Mucosa of stomach (tissue), 1 donor: Measurements from ENCODE around the gene SPNS3.

Experiments used
- H3K27me3 ChIP-seq: one replicate; pipeline ENCODE4 v1.7.0; 2013; ENCODE audit warnings: mild to moderate bottlenecking, low read length; ENCODE audit not compliant: control insufficient read depth, insufficient read depth
- H3K36me3 ChIP-seq: one replicate; pipeline ENCODE4 v1.7.0; 2013; ENCODE audit warnings: low read length; ENCODE audit not compliant: control insufficient read depth, insufficient read depth
- H3K4me1 ChIP-seq: one replicate; pipeline ENCODE4 v1.7.0; 2013; ENCODE audit warnings: mild to moderate bottlenecking, low read length; ENCODE audit not compliant: control insufficient read depth, insufficient read depth
- H3K4me3 ChIP-seq: one replicate; pipeline ENCODE4 v1.7.0; 2013; ENCODE audit warnings: low read length
- H3K9ac ChIP-seq: one replicate; pipeline ENCODE4 v1.7.0; 2013; ENCODE audit warnings: mild to moderate bottlenecking, low read length, moderate library complexity
- H3K9me3 ChIP-seq: one replicate; pipeline ENCODE4 v1.7.0; 2013; ENCODE audit warnings: mild to moderate bottlenecking, low read length, moderate library complexity; ENCODE audit not compliant: control insufficient read depth
- donor health status: Pancreatic carcinoma.

Gene SPNS3

DNA sequence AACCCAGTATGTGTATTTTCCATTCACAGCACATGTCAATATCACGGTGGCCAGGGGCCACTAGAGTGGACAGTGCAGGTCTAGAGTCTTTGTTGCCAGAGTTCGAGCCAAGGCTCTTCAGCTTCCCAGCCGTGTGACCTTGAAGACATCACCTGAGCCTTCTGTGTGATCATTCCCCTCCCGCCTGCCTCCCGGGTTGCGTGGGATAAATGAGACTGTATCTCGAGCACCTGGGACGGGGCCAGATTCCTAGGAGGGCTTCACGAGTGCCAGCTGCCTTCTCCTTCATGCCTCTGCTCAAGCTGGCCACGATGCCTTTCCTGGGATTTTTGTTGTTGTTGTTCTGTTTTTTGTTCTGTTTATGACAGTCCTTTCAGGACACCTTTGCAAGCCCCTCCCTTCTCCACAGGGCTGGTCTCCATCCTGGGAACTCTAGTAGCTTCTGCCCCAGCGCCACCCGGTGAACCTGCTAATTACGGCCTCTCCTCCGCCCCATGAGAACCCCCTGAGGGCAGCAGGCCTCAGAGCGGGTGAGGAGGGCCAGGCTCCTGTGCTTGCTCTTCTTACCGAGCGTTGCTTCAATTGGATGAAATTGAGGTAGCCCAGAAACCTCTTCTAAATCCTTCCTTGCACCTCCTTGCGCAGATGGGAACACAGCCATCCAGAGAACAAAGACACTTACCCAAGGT lies 68.9 kb downstream of the SPNS3 start:
- Histone ChIP-seq H3K9me3 (no peaks in the 10 kb centered on the region), H3K9ac (no peak overlapping the region), H3K27me3 (peaks cover 21% of the 10 kb centered on the region), H3K4me3 (no peak overlapping the region), H3K4me1 (peaks cover 63% of the 10 kb centered on the region), H3K36me3 (no peaks in the 10 kb centered on the region)

GRCh38 chr17:4503283-4504025 lies 69.7 kb downstream of the SPNS3 start:
- H3K27me3 ChIP-seq, result peaks cover 17% of the 10 kb centered on the region
- no peak overlapping the region for H3K4me3 ChIP-seq
- no peaks in the 10 kb centered on the region for H3K36me3 ChIP-seq
- peaks cover 63% of the 10 kb centered on the region for H3K4me1 ChIP-seq
- H3K9me3 ChIP-seq, result no peaks in the 10 kb centered on the region
- H3K9ac ChIP-seq, result no peak overlapping the region

DNA sequence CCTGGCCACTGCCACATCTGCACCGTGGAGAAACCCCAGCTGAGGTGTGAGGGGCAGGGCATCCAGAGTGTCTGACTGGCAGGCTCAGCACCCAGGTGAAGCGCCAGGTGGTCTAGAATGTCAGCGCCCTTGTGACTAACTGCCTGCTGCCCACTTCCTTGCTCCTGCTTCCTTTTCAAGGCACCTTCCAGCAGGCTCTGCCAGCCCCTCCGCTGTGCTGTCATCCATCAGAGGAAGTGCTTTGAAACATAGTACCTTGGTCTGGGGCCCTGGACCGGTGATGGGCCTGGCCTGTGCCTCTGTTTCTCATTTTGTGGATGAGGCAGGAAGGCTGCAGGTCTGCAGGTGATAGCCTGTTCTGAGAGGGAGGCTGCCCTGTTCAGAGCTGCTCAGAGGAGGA lies 70.4 kb downstream of the SPNS3 start:
- Histone ChIP-seq H3K36me3 (no peaks in the 10 kb centered on the region), H3K4me1 (peaks cover 64% of the 10 kb centered on the region), H3K9ac (no peak overlapping the region), H3K4me3 (no peak overlapping the region), H3K27me3 (peaks cover 17% of the 10 kb centered on the region), H3K9me3 (no peaks in the 10 kb centered on the region)

DNA sequence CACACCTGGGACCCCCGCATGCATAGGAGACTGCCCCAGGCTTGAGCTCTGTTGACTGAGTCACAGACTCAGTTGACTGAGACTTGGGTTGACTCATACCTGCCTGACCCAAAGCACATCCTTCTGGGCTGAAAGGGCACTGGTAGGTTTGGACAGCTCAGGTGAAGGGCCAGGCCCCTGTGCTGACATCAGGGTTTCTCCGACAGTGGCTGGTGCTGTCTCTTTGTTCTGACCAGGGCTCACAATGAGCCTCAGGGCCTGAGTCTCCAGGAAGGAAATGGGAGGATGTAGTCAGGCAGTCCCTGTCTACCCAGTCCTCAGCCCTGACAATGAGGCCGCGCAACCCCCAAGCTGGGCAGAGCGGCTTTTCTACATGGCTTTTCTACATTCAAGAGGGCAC lies 71.4 kb downstream of the SPNS3 start:
- no peak overlapping the region for H3K9ac ChIP-seq
- H3K4me1 ChIP-seq, result peaks cover 62% of the 10 kb centered on the region
- no peaks in the 10 kb centered on the region for H3K9me3 ChIP-seq
- no peak overlapping the region for H3K4me3 ChIP-seq
- H3K27me3 ChIP-seq, result peaks cover 13% of the 10 kb centered on the region
- no peaks in the 10 kb centered on the region for H3K36me3 ChIP-seq

GRCh38 chr17:4506175-4506813 lies 72.6 kb downstream of the SPNS3 start:
- Histone ChIP-seq H3K4me3 (no peak overlapping the region), H3K4me1 (peaks cover 57% of the 10 kb centered on the region), H3K9ac (no peak overlapping the region), H3K27me3 (peaks cover 3% of the 10 kb centered on the region), H3K36me3 (no peaks in the 10 kb centered on the region), H3K9me3 (no peaks in the 10 kb centered on the region)

DNA sequence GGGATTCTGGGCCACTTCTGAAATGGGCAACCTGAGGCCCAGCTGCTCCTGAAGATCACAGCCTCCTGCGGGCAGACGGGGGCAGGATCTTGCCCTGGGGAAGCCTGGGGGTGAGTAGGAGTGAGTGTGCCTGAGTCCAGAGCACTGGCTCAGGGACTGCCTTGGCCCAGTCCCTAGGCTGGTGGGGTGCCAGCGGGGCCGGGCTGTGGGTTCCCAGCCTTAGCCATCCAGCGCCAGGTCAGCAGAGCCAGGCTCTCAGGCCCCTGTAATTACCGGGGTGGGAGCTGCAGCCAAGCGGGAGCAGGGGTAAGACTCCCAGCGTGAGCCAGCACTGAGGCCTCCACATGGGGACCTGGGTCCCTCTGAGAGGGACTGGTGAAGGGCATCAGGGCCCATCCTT lies 73.2 kb downstream of the SPNS3 start:
- H3K4me3 ChIP-seq, result no peak overlapping the region
- H3K27me3 ChIP-seq, result no peaks in the 10 kb centered on the region
- peaks cover 58% of the 10 kb centered on the region for H3K4me1 ChIP-seq
- no peak overlapping the region for H3K9ac ChIP-seq
- H3K36me3 ChIP-seq, result no peaks in the 10 kb centered on the region
- H3K9me3 ChIP-seq, result no peaks in the 10 kb centered on the region

DNA sequence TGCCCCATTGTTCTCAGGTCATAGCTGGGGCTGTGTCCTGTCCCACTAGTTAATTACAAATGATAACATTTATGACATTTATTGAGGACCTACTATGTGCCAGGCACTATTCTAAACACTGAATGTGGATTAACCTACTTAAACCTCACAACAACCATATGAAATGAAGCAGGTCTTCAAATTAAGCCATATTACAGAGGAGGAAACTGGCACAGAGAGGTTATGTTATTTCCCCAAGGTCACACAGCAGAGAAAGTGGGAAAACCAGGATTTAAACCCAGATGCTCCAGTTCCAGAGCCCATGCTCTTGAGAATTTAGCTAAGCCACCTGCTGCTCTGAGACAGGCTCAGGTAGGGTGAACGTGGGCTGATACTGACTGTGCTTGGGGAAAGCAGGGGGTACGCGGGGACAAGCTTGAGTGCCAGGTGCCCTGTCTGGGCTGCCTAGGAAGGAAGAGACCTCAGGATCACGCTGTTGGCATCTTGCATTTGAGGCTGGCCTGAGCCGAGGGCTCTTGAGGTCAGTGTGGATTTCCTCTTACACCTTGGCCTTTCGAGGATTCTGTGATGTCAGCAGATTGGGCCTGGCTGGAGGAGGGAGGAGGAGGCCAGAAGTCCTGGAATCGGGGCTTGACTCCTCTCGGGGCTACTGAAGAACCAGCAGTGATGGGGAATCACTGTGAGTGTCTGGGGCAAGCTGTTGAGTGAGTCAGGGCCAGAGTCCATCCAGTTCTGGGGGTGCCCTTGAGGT lies 73.8 kb downstream of the SPNS3 start:
- Histone ChIP-seq H3K36me3 (no peaks in the 10 kb centered on the region), H3K27me3 (no peaks in the 10 kb centered on the region), H3K4me1 (peaks cover 65% of the 10 kb centered on the region), H3K9me3 (no peaks in the 10 kb centered on the region), H3K9ac (no peak overlapping the region), H3K4me3 (no peak overlapping the region)

GRCh38 chr17:4508207-4508606 lies 74.5 kb downstream of the SPNS3 start:
- Histone ChIP-seq H3K4me1 (peaks cover 68% of the 10 kb centered on the region), H3K9ac (no peak overlapping the region), H3K9me3 (no peaks in the 10 kb centered on the region)

DNA sequence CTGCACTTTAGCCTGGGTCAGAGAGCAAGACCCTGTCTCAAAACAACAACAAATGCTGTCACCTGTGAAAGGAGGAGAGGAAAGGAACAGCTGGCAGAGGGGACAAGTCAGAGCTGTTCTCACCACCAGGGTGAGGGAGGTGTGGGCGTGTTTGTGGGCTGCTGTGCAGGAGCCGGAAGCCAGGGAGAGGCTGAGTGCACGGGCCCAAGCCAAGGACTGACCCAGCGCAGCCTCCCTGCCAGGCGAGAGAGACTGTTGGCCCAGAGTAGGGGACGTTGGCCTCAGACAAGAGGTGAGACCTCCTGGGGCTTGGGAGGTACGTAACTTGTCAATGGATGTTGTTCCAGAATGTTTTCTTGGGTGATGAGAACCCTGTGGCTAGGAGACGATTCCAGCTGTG lies 75.7 kb downstream of the SPNS3 start:
- Histone ChIP-seq H3K27me3 (no peaks in the 10 kb centered on the region), H3K36me3 (no peaks in the 10 kb centered on the region), H3K4me1 (peaks cover 68% of the 10 kb centered on the region), H3K9me3 (no peaks in the 10 kb centered on the region), H3K4me3 (no peak overlapping the region), H3K9ac (no peak overlapping the region)

More at GRCh38 chr17:4508207-4508606, 74.5 kb downstream of the SPNS3 start:
- Histone ChIP-seq H3K36me3 (no peaks in the 10 kb centered on the region), H3K27me3 (no peaks in the 10 kb centered on the region), H3K4me3 (no peak overlapping the region)

DNA sequence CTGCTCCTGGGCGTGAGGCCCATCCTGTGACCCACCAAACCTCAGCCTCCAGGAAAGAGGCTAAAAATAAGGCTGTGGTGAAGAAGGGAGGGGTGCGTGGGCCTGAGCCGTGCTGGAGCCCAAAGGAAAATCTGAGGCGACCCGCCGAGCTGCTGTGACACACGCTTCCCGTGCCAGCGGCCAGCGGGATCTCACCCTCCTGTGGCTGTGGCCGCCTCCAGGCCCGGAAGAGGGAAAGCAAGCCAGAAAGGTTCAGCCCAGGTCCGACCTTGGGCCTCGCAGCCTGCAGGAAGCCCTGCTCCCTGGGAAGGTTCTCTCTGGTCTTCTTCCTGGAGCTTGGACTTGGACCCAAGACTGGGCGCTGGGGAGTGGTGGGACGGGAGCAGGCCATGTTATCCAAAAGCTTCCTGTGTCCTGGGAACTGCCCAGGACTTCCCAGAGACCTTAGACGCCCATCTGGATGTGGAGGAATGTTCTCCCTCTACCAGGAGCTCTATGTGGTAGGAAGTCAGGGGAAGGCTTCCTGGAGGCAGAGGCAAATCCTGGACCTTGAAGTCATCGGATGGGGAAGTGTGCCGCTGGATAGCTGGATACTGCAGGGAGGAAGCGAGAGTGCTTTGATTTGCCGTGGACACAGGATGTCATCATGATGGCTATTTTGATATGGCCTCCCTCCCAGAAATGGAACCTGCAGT lies 76.3 kb downstream of the SPNS3 start:
- no peaks in the 10 kb centered on the region for H3K27me3 ChIP-seq
- no peaks in the 10 kb centered on the region for H3K9me3 ChIP-seq
- H3K4me3 ChIP-seq, result no peak overlapping the region
- H3K9ac ChIP-seq, result no peak overlapping the region
- H3K4me1 ChIP-seq, result peaks cover 74% of the 10 kb centered on the region
- H3K36me3 ChIP-seq, result no peaks in the 10 kb centered on the region

GRCh38 chr17:4510618-4510941 lies 76.8 kb downstream of the SPNS3 start:
- H3K4me1 ChIP-seq, result peaks cover 75% of the 10 kb centered on the region

More at GRCh38 chr17:4510618-4510941, 76.8 kb downstream of the SPNS3 start:
- no peaks in the 10 kb centered on the region for H3K9me3 ChIP-seq
- H3K27me3 ChIP-seq, result no peaks in the 10 kb centered on the region
- no peak overlapping the region for H3K4me3 ChIP-seq
- H3K9ac ChIP-seq, result no peak overlapping the region
- no peaks in the 10 kb centered on the region for H3K36me3 ChIP-seq
